Renal cortical epithelial cell (primary cell): ENCODE results near the gene IL17RA. TPM values are rescaled to one million over a fixed set of nuclear protein-coding genes. Genes with fewer than 3 reads are reported as not detected.

Source experiments
- DNase-seq: peaks from one replicate; pipeline ENCODE4 v3.0.0-alpha.2; 2011; ENCODE audit warnings: low read depth
- total RNA-seq: library from RNA; depleted of rRNA; stranded (reverse); fragments of >200 nt; gene quantifications from 2 replicates; pipeline ENCODE4 v1.2.3, GENCODE V29; 2014

Gene IL17RA
- total RNA-seq, 1 donor from 2014 or later, result 17.1 TPM

DNA sequence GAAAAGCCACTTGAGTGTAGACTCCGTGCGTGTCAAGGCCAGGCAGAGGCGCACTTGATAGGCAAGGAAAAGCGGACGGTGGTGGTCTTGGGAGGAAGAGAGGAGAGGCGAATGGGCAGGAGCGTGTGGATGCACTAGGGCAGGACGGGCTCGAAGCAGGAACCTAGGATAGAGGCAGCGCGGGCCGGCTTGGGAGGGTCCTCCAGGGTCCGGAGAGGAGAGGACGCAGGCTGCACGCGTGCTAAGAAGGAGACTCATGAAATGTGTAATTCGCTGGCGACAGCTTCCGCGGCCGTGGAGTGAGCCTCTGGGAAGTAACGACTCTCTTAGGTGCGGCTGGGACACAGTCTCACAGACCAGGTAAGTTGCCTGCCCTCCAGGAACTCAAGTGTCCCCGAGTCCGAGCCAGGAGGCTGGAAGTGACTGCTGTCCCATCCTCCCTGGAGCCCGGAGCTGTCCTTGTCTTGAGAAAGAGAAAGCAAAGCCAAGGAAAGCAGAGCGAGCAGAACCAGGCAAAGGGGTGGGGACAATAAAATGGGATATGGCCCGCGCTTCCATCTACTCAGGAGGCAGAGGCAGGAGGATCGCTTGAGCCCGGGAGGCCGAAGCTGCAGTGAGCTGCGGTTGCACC lies 874 bp upstream of the IL17RA start:
- DNase-seq, result no peak

DNA sequence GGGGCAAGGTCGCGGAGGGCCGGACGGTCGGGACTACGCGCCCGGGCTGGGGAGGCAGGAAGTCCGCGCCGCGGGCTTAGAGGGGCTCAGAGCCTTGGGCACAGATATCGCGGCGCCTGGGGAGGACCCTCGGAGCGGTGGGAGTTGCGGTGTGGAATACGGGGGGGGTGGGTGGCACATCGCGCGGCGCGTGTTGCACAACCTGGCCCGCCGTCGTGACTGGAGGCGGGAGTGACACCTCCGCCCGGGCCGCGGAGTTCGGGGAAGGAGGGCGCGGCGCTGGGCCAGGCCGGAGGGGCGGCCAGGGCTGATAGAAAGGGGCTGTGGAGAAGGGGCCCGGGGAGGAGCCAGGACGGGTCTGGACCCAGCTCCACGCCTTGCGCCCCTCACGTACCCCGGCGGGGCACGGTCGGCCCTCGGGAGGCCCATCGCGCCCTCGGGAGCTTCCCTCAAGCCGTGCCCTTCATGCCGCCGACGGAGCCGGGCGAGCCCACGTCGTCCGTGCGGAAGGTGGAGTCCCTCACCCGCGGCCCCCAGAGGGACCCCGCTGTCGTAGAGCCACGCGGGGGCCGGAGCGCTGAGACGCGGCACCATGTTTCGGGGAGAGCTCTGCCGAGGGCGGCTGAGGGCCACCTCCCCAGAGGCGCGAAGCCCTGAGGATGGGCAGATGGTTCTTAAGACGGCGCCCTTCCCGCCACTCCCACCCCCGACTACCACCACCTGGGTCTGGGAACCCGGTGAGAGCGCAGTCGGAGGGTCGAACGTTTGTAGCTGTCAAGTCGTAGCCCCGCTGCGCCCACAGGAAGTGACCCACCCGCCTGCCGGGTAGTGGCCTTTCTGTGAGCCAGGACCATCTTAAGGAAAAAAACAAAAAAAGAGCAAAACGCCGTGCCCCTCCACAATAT lies 729 bp downstream of the IL17RA start:
- no peak for DNase-seq

DNA sequence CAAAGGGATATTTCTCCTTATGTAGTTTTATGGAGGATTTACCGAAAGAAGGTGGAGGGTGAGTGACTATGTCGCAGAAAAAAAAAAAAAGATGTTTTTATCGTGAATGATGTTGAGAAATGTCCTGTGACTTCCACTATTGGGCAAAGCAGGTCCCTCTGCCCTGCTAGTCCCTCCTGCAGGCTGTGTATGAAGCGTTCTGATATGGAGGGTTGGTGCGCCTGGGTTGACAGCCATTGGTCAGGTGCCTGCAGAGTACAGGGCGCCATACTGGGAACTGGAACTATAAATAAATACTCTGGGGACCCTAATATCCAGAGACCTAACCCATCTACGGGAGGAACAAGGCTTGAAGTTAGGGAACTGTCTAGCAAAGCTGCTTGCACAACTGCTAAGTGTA lies 1.5 kb downstream of the IL17RA start:
- DNase-seq, result no peak

DNA sequence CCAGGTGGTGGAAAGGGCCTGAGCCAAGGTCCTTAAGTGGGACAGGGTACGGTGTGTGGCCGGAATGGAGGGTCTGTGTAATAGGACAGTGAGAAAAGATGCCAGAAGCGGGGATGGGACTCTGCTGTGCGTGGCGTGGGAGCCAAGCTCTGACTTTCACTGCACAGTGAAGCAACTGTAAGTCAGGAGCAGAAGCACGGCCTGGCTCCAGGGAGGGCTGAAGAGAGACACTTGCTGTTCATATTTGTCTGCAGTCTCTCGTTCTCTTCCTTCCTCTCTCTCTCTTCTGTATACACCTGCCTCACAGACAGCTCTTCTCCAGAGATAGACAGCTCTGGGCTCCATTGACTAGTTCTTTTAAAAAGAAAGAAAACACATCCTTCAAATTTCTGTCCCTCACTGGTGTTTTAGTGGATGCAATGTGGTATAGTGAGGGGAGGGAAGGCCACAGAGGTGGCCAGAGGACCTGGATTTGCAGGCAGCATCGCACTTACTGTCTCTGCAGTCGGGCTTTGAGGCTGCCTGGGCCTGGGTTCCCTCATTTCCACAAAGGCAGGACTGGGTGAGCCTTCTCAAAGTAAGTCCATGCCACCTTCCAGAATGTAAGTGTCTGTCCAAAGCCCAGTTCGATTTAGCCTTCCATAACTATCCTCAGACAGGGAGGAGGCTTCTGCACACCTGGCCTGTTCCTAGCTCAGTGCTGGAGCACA lies 2.1 kb downstream of the IL17RA start:
- DNase-seq, result no peak

DNA sequence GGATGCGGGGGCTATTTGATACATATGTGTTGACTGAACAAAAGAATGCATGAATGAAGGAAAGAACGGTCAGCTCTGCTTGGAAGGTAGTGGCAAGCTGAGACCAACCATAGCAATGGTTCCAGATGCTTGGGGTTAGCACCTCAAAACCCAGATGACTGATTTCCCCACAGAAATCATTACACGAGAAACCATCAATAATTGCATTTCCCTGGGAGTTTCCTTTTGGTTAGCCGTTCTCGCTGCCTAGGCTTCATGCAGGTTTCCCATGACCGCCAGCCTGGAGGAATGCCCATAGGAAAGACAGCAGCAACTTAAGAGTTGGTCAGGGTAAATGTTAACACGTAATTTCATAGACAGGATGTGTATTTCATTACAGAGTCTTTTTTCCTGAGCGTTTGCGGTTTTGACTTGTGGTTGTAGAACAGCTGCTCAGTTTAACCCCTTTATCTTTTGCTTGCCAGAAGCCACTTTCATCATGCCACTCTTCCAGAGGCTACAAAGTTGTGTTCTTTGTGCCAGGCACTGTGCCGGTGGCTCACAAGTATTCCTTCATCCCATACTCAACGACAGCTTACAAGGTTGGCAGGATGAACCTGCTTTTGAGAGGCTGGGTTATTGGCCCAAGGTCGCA lies 2.8 kb downstream of the IL17RA start:
- no peak for DNase-seq

DNA sequence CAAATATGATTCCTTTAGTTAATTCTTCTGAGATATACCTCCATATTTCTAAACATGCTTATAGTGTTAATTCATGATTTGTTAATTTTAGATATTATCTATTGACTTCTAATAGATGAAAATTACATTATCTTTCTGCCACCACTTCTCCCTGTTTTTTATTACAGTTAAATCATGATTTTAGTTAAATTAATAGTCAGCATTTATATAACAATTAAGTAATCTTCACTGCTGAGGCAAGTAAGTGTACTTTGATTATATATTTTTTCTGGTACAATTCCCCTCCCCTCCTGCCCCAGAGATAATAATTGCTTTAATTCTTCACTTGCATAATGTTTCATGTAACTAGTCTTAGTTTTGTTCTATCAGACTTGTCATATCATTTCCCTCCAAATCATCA lies 5.8 kb downstream of the IL17RA start:
- DNase-seq, result no peak

DNA sequence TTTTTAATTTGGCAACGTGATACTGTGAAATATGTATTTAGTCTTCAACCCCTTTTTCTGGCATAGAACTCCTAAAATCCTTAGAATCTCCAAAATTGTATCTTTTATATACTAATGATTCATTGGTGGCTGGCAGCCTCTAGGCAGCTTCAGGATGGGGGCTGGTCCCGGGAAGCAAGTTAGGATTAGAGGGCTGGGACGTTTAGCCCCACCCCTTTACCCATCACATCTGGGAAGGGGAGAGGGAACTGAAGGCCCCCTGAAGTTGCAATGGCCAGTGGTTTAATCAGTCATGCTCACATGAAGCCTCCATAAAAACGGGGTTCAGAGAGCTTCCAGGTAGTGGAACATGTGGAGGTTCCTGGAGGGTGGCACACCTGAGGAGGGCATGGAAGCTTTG lies 7.1 kb downstream of the IL17RA start:
- no peak for DNase-seq

DNA sequence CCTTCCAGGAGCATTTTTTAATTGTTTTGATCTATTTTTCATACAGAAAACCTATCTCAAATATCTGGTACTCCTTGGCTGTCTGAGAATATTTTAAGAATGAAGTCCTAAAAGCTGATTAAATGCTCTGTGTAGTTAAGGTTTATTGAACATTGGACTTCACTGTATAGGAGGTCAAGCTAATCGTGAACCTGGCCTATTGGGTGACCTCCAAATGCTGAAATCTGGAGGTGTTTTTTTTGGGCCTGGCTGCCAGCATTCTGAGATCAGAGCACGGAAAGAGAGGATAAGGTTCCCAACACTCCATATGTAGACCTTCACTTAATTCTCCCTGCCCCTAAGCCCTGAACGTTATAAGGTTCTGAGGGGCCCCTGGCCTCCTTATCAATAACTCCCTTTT lies 8.3 kb downstream of the IL17RA start:
- DNase-seq, result no peak

DNA sequence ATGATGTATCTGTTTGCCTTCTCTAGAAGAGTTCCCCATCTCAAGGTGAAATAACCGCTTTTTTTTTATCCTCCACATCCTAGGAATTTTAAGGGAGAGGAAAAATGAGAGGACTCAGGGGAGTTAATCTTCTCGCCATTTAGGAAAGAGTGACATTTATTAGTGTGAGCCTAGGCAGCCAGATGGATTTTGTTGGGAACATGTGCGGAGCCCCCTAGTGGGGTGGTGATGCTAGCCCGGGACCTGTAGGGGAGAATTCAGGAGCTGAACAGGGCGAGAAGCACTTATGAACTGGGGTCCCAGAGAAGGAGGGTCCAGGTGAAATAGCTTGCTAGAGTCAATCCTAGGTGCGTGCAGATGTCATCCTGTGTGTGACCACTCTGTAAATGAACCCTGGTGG lies 10.7 kb downstream of the IL17RA start:
- DNase-seq, result no peak

DNA sequence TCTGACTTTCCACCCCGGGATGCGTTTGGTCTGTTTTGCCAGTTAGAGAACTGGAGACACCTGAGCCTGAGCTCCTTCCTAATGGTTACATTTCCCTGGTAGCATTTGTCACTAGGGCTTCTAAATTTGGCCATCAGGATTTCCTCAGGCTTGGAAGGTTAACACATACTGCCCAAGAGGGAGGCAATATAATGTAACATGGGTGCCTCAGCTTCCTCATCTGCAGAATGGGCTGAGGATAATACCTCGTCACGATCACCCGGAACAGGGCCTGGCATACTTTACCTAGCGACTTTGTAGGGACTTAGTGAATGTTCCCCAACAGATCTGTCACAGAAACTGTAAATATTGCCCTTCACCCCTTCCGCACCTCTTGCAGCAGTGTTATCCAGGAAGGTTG lies 11.3 kb downstream of the IL17RA start:
- DNase-seq, result no peak

DNA sequence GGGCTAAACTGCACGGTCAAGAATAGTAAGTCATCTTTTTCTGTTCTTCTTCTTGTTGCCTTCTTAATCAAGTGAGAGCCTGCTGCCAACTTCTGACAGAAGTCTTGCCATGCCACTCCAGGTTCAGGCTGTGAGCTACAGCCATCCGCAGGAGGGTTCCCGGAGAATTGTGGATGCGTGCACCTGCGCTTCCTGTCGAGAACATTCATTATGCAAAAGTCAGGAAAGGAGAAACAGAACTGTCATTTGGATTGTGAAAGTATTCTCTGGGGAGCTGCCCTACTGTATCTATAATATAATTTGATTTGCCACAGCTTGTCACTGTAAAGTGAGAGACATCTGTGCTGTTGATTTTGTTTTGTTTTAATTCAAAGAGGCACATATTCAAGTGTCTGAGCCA lies 12.3 kb downstream of the IL17RA start:
- no peak for DNase-seq

DNA sequence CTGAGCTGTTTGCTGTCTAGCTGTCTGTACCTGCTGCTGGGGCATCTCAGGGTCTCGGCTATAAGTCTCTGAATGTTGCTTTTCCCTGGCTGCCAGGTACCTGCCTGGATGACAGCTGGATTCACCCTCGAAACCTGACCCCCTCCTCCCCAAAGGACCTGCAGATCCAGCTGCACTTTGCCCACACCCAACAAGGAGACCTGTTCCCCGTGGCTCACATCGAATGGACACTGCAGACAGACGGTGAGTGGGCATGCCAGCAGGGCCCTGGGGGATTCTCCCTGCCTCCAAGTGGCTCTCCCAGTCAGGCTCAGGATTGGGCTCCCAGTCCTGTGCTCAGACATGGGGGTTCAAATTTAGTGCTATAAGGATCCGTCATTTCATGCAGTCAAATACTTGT lies 12.9 kb downstream of the IL17RA start:
- DNase-seq, result no peak

DNA sequence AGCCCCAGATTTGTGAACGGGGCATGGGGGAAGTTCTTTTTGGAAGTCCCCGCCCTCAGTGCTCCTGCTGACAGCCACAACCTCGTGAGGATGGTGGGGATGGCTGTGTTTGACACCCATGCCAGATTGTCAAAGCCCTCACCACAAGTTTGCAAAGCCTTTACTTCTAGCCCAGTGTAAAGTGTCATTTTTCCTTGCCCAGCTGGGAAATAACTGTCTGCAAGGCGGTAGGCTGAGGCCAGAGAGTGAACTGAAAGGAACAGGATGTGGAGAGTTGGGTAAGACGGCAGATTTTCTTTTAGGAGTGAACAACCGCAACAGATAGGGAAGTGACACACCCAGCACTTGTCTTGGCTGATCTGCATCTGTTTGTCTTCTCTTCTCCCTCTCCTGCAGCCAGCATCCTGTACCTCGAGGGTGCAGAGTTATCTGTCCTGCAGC lies 13.6 kb downstream of the IL17RA start:
- no peak for DNase-seq

DNA sequence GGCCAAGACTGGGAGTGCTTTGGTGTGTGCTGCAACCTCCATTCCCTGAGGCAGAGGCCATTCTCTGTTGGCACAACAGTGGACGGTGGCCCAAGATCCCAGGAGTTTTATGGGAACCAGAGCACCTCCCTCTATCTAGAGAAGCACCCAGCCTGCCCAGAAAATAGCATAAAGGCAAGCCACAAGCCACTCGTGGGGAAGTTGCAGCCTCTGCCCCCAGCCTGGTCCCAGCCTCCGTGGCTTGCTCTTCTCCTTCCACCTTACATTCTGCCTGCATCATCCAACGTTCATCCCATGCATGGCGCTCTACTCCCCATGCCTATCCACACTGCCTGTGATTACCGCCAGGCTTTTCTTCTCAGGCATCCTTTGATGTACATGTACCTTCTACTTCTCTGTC lies 15.8 kb downstream of the IL17RA start:
- DNase-seq, result no peak

DNA sequence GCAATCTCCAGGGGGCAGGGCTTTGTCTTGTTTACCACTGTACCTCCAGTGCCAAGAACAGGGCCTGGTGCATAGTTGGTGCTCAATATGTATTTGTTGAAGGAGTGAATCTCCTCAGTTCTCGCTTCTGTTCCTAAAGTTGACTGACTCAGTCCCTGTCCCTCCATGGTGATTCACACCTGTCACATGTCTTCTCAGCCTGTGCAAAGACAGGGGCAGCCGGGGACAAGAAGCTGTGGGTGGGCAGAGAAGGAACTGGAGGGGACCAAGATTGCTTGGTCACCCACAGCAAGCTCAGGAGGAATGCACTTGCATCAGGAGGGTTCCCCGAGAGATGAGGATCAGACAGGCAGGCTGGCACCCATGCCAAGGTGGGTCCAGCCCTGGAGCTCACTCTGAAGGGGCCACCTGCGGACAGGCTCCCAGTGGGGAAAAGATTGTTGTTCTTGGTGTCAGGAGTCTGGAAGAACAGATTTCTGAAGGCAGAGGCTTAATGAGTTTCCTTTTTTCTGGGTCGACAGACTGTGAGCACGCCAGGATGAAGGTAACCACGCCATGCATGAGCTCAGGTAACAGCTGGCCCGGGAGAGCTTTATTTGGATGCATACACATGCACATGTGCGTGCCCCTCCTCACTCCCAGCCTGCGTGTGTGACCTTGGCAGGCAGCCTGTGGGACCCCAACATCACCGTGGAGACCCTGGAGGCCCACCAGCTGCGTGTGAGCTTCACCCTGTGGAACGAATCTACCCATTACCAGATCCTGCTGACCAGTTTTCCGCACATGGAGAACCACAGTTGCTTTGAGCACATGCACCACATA lies 16.9 kb downstream of the IL17RA start:
- no peak for DNase-seq

DNA sequence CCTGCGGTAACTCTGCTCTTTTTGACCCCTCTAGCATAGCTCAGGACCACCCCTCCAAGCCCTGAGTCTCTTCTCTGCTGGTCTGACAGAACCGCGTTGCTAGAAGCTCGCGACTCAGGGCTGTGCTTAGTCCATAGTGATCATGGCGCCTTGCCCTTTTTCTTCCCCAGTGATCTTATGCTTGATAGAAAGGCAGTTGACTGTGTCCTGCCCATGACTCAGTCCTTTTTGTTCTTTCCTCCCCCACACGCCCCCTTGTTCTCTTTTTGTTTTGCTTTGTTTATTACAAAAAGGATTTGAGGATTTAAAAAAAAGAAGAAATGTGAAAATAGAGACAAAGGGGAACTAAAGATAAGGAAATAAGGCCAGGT lies 17.5 kb downstream of the IL17RA start:
- DNase-seq, result peak; percentile 16

DNA sequence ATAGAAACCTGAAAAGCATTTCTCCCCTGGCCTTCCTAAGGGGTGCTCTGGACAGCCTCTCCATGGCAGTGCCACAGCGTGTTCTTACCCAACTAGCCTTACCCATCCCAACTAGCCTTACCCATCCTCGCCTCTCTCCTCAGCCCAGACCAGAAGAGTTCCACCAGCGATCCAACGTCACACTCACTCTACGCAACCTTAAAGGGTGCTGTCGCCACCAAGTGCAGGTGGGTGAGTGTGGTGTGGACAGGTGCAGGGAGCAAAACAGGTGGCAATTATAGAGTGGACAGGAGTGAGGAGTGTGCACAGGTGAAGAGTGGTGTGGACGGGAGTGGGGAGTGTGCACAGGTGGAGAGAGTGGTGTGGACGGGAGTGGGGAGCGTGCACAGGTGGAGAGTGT lies 18.6 kb downstream of the IL17RA start:
- DNase-seq, result no peak

DNA sequence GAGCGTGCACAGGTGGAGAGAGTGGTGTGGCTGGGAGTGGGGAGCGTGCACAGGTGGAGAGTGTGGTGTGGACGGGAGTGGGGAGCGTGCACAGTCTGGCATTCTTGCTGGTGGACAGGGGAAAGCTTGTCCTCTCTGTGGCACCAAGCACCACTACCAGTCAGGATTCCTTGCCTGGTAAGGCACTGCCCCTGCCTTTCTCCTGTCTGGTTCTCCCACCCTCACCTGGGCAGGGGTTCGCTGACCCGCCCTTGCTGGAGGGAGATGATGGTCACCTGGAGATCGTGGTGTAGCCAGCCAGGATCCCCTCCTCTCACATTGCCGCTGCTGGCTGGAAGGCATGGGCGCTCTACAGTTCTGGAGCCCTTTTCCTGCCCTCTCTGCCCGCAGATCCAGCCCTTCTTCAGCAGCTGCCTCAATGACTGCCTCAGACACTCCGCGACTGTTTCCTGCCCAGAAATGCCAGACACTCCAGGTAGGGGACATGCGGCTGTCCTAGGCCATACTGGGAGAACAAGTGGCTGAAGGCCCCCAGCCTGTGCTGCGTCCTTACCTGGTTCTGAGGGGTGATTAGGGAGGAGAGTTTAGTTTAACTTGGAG lies 19.6 kb downstream of the IL17RA start:
- DNase-seq, result no peak

DNA sequence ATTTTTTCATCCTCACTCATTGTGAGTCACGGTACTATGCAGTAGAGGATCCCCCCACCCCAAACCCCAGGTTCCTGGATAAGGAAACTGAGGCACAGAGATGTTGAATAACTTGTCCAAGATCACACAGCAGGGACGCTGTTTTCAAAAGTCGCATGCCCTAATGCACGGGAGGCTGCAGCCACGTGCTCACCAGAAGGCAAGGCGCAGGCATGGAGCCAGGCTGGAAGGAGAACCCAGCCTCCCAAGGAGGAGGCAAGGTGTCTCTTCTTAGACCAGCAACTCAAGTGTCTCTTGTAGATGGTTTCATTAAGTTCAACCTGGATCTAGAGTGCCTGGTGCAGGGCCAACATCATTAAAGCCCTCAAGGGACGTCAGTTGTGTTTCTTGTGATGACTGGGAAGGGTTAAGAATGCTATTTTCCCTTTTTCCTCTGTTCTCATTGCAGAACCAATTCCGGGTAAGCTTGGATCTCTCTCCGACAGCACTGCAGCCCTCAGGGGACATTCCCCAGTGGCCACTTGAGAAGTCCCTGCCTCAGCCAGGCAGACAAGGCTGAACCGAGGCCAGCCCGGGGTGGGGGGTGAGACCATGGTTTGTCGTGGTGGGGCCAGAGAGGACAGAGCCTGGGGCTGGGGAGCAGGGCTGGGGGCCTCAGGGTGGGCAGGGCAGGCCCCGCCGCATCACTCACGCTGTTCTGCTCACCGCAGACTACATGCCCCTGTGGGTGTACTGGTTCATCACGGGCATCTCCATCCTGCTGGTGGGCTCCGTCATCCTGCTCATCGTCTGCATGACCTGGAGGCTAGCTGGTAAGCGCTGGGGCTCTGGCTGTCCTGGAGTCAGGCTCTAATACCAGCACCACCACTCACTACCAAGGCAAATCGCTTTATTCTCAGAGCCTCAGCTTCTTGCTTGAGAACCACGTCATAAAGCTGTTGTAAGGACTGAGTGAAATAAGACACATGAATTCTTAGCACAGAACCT lies 20.6 kb downstream of the IL17RA start:
- DNase-seq, result no peak
